Measurements from ENCODE around the gene DISP3. TPM values are rescaled to one million over a fixed set of nuclear protein-coding genes. Genes with fewer than 3 reads are reported as not detected.

Gene DISP3
- polyA plus RNA-seq, 1 donor (not counting 4 experiments of a cell fraction or from before 2014, with no cell fraction given) = not detected

DNA sequence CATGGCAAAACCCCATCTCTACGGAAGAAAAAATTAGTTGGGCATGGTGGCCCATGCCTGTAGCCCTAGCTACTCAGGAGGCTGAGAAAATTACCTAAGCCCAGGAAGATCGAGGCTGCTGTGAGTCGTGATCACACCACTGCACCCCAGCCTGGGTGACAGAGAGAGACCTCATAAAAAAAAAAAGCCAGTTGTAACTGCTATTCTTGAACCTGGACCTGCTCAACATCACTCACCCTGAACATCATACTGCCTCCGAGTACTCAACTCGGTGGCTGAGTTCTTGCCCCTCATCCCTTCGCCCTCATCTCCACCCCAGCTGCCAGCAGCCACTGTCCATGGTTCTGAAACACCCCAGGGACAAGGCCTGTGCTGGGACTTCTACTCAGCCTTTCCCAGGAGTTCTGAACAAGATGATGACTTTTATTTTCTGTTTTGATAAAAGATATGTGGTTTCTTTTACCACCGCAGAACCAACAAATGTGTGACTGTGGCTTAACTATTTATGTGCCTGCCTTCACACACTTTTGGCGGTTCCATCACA, 5.4 kb upstream of the DISP3 start:
- Histone ChIP-seq H3K9me3 (ENCODE audit: control insufficient read depth, low read depth, low read length) (no peaks in the 10 kb centered on the region), H3K4me2 (ENCODE audit: control insufficient read depth, extremely low read depth, insufficient read depth, low read depth, low read length) (no peak overlapping the region), H3K9ac (ENCODE audit: control insufficient read depth, extremely low read depth, insufficient read depth, low read length) (no peak overlapping the region), H3K4me3 (ENCODE audit: control insufficient read depth in 2 of 3, extremely low read depth in 1 of 3, insufficient read depth in 2 of 3, low read depth in 1 of 3, low read length in 3 of 3) (no peak overlapping the region), H3K27ac (ENCODE audit: control insufficient read depth, insufficient read depth, low read length) (no peak overlapping the region), H3K27me3 (ENCODE audit: control insufficient read depth, extremely low read depth, insufficient read depth, low read length) (peaks cover 14% of the 10 kb centered on the region), H2AFZ (ENCODE audit: control insufficient read depth, low read length) (no peak overlapping the region), H3K79me2 (ENCODE audit: control insufficient read depth, insufficient read depth, low read length) (no peaks in the 10 kb centered on the region), H4K20me1 (ENCODE audit: control insufficient read depth, extremely low read depth, insufficient read depth, low read length) (no peaks in the 10 kb centered on the region), H3K4me1 (ENCODE audit: control insufficient read depth, extremely low read depth, insufficient read depth, low read length) (no peaks in the 10 kb centered on the region), H3K9me1 (ENCODE audit: control insufficient read depth, extremely low read depth, insufficient read depth, low read length) (no peaks in the 10 kb centered on the region), H3K36me3 (ENCODE audit: control insufficient read depth in 2 of 2, extremely low read depth in 1 of 2, insufficient read depth in 2 of 2, low read length in 2 of 2) (no peaks in the 10 kb centered on the region)
- dilution Hi-C loops (cut with MboI; ENCODE audit: extremely low pct_ligation_motif_present, low sequenced_read_pairs) = no loop called here
- DNase-seq (ENCODE audit: low read depth, low spot score) (no peak), FAIRE-seq (no peak)
- TF ChIP-seq, protein P1, sequence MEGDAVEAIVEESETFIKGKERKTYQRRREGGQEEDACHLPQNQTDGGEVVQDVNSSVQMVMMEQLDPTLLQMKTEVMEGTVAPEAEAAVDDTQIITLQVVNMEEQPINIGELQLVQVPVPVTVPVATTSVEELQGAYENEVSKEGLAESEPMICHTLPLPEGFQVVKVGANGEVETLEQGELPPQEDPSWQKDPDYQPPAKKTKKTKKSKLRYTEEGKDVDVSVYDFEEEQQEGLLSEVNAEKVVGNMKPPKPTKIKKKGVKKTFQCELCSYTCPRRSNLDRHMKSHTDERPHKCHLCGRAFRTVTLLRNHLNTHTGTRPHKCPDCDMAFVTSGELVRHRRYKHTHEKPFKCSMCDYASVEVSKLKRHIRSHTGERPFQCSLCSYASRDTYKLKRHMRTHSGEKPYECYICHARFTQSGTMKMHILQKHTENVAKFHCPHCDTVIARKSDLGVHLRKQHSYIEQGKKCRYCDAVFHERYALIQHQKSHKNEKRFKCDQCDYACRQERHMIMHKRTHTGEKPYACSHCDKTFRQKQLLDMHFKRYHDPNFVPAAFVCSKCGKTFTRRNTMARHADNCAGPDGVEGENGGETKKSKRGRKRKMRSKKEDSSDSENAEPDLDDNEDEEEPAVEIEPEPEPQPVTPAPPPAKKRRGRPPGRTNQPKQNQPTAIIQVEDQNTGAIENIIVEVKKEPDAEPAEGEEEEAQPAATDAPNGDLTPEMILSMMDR (optimal IDR thresholded peaks at IDR 0.05 in 1 of 3, IDR thresholded peaks at IDR 0.05 in 1 of 3, conservative IDR thresholded peaks at IDR 0.05 in 1 of 3; ENCODE audit: extremely low read depth in 1 of 3, insufficient read depth in 2 of 3, low read length in 3 of 3) = no peak
- no peak for TF ChIP-seq EZH2 (IDR thresholded peaks at IDR 0.05; ENCODE audit: low read length)

DNA sequence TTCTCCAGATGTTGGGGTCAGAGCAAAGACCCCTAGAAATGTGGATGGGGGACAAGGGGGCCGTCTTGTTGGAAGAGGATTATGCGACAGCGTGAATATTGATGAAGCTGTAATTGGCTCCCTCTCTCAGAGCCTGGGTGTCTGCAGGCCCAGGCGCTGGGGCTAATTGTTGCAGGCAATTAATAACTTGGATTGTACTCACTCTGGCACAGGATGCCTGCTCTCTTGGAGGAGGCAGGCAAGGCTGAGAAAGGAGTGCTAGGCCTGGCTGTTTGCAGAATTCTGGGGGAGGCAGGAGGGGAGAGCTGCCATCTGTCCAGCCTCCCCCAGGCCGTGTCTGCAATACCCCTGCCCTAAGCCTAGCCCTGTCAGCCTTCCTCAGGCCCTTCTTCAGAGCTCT, 4.1 kb upstream of the DISP3 start:
- FAIRE-seq (no peak), DNase-seq (ENCODE audit: low read depth, low spot score) (no peak)
- dilution Hi-C loops (cut with MboI; ENCODE audit: extremely low pct_ligation_motif_present, low sequenced_read_pairs) = no loop called here
- H3K4me3 ChIP-seq (ENCODE audit: control insufficient read depth in 2 of 3, extremely low read depth in 1 of 3, insufficient read depth in 2 of 3, low read depth in 1 of 3, low read length in 3 of 3) = no peak overlapping the region
- no peaks in the 10 kb centered on the region for H3K36me3 ChIP-seq (ENCODE audit: control insufficient read depth in 2 of 2, extremely low read depth in 1 of 2, insufficient read depth in 2 of 2, low read length in 2 of 2)
- H3K4me1 ChIP-seq (ENCODE audit: control insufficient read depth, extremely low read depth, insufficient read depth, low read length) = peaks cover 3% of the 10 kb centered on the region
- no peak overlapping the region for H3K9ac ChIP-seq (ENCODE audit: control insufficient read depth, extremely low read depth, insufficient read depth, low read length)
- H4K20me1 ChIP-seq (ENCODE audit: control insufficient read depth, extremely low read depth, insufficient read depth, low read length) = no peaks in the 10 kb centered on the region
- H3K79me2 ChIP-seq (ENCODE audit: control insufficient read depth, insufficient read depth, low read length) = no peaks in the 10 kb centered on the region
- no peaks in the 10 kb centered on the region for H3K9me1 ChIP-seq (ENCODE audit: control insufficient read depth, extremely low read depth, insufficient read depth, low read length)
- H3K27ac ChIP-seq (ENCODE audit: control insufficient read depth, insufficient read depth, low read length) = no peak overlapping the region
- no peak for TF ChIP-seq EZH2 (IDR thresholded peaks at IDR 0.05; ENCODE audit: low read length)
- TF ChIP-seq, protein P1 (optimal IDR thresholded peaks at IDR 0.05 in 1 of 3, IDR thresholded peaks at IDR 0.05 in 1 of 3, conservative IDR thresholded peaks at IDR 0.05 in 1 of 3; ENCODE audit: extremely low read depth in 1 of 3, insufficient read depth in 2 of 3, low read length in 3 of 3) = no peak
- H3K9me3 ChIP-seq (ENCODE audit: control insufficient read depth, low read depth, low read length) = no peaks in the 10 kb centered on the region
- H2AFZ ChIP-seq (ENCODE audit: control insufficient read depth, low read length) = no peak overlapping the region
- H3K4me2 ChIP-seq (ENCODE audit: control insufficient read depth, extremely low read depth, insufficient read depth, low read depth, low read length) = no peak overlapping the region
- peaks cover 20% of the 10 kb centered on the region for H3K27me3 ChIP-seq (ENCODE audit: control insufficient read depth, extremely low read depth, insufficient read depth, low read length)
